Activated CD8-positive, alpha-beta T cell treated with anti-CD3 and anti-CD28 coated beads for 36 hours (primary cell): Measurements from ENCODE around the gene GPC6. TPM values are rescaled to one million over a fixed set of nuclear protein-coding genes. Genes with fewer than 3 reads are reported as not detected.

Experiments
- ATAC-seq: fragments of 200-7000 bp; cut with Tn5 transposase; one replicate; pipeline ENCODE4 v1.10.0; 2021; ENCODE audit warnings: mild to moderate bottlenecking, moderate library complexity
- CTCF ChIA-PET: fragments of 350-600 bp; sonication (Branson Sonifier 250); formaldehyde crosslinking; loops from one replicate; lab custom pipeline; 2021; ENCODE audit warnings: antibody characterized with exemption; lab: Charles Lee
- POLR2A ChIA-PET: fragments of 350-600 bp; sonication (Branson Sonifier 250); formaldehyde crosslinking; loops from one replicate; lab custom pipeline; 2021; ENCODE audit warnings: antibody characterized with exemption; lab: Charles Lee
- DNase-seq: peaks from one replicate; pipeline ENCODE4 v3.0.0-alpha.2; 2020
- H3K27ac Mint-ChIP-seq: one replicate; pipeline ENCODE4 v1.8.0; 2021; ENCODE audit warnings: mild to moderate bottlenecking, mixed read lengths
- H3K27me3 Mint-ChIP-seq: one replicate; pipeline ENCODE4 v1.8.0; 2021; ENCODE audit warnings: mixed read lengths
- H3K36me3 Mint-ChIP-seq: one replicate; pipeline ENCODE4 v1.8.0; 2021; ENCODE audit warnings: low read depth, mixed read lengths
- H3K4me1 Mint-ChIP-seq: one replicate; pipeline ENCODE4 v1.8.0; 2021; ENCODE audit warnings: low read depth, mixed read lengths
- H3K4me3 Mint-ChIP-seq: one replicate; pipeline ENCODE4 v1.8.0; 2021; ENCODE audit warnings: mild to moderate bottlenecking, moderate library complexity, mixed read lengths
- H3K9me3 Mint-ChIP-seq: one replicate; pipeline ENCODE4 v1.8.0; 2021; ENCODE audit warnings: mixed read lengths
- intact Hi-C: fragments of 100-400 bp; cut with micrococcal nuclease; formaldehyde crosslinking; loops from one replicate; pipeline ENCODE4 v1.10.0; 2022
- total RNA-seq, 2 experiments: library from RNA; stranded (reverse); gene quantifications; one replicate each; pipeline ENCODE4 v1.2.3, GENCODE V29; 2021
- TF ChIP-seq, protein P1 (sequence below): fragments of 200-600 bp; IDR thresholded peaks from one replicate; pipeline ENCODE4 v1.8.0; 2022; ENCODE audit warnings: antibody characterized with exemption, mild to moderate bottlenecking

The GPC6 gene
- total RNA-seq, 2 experiments from 2014 or later, result not detected

- Mint-ChIP-seq H3K4me1 (no peaks in the 10 kb centered on the region), H3K4me3 (no peak overlapping the region)
Observed at GRCh38 chr13:93549326-93550005, 322.9 kb downstream of the GPC6 start.

DNA sequence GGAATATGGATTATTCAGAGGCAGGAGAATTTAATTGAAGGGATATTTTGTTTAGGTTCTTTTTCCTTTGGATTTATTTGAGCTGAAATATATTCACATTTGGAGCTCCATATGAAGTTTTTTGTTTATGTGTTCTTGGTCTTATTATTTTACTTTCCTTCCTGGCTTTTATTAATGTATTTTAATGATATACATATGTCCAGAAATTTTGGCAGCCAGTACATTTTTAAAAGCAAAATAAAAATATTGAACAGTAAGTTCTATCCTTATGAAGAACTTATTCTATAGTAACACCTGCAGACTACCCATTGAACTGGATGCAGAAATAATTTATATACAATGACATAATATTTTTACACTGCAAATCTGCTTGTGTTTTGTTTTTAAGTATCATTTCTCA is 323.6 kb downstream of the GPC6 start:
- H3K27ac Mint-ChIP-seq, result no peak overlapping the region
- intact Hi-C loops, result no loop called here
- CTCF ChIA-PET, result no interaction called here
- TF ChIP-seq, protein P1, sequence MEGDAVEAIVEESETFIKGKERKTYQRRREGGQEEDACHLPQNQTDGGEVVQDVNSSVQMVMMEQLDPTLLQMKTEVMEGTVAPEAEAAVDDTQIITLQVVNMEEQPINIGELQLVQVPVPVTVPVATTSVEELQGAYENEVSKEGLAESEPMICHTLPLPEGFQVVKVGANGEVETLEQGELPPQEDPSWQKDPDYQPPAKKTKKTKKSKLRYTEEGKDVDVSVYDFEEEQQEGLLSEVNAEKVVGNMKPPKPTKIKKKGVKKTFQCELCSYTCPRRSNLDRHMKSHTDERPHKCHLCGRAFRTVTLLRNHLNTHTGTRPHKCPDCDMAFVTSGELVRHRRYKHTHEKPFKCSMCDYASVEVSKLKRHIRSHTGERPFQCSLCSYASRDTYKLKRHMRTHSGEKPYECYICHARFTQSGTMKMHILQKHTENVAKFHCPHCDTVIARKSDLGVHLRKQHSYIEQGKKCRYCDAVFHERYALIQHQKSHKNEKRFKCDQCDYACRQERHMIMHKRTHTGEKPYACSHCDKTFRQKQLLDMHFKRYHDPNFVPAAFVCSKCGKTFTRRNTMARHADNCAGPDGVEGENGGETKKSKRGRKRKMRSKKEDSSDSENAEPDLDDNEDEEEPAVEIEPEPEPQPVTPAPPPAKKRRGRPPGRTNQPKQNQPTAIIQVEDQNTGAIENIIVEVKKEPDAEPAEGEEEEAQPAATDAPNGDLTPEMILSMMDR, result no peak
- H3K27me3 Mint-ChIP-seq, result peaks cover 1% of the 10 kb centered on the region
- H3K9me3 Mint-ChIP-seq, result no peaks in the 10 kb centered on the region
- ATAC-seq (no peak), DNase-seq (no peak)
- no peaks in the 10 kb centered on the region for H3K4me1 Mint-ChIP-seq
- H3K36me3 Mint-ChIP-seq, result no peaks in the 10 kb centered on the region
- H3K4me3 Mint-ChIP-seq, result no peak overlapping the region
- POLR2A ChIA-PET, result no interaction called here

More at GRCh38 chr13:93549326-93550005, 322.9 kb downstream of the GPC6 start:
- H3K27ac Mint-ChIP-seq, result no peak overlapping the region
- H3K27me3 Mint-ChIP-seq, result peaks cover 1% of the 10 kb centered on the region
- ATAC-seq, result no peak
- ChIA-PET POLR2A (no interaction called here), CTCF (no interaction called here)
- DNase-seq, result no peak
- TF ChIP-seq, protein P1, result no peak
- intact Hi-C loops, result no loop called here
- no peaks in the 10 kb centered on the region for H3K36me3 Mint-ChIP-seq
- no peaks in the 10 kb centered on the region for H3K9me3 Mint-ChIP-seq

DNA sequence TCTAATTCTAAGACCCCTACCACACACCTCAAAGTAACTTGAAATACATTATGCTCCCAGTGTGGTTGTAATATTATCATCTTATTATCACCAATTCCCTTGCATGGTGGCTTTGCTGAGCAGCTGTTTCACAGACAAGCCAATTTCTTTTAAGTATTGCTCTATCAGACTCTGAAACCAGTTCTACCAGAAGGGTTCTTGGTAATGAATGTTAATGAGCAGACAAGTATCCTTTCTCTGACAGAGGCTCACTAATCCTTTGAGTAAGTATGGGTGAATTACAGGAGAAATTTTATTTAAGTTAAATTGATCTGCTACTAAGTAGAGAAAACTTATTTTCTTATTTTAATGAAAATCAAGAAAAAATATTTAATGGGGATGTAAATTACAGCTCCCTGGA is 326.0 kb downstream of the GPC6 start:
- no peaks in the 10 kb centered on the region for H3K36me3 Mint-ChIP-seq
- TF ChIP-seq, protein P1, result no peak
- intact Hi-C loops, result no loop called here
- no peaks in the 10 kb centered on the region for H3K4me1 Mint-ChIP-seq
- no peak for DNase-seq
- H3K9me3 Mint-ChIP-seq, result no peaks in the 10 kb centered on the region
- H3K4me3 Mint-ChIP-seq, result no peak overlapping the region
- ChIA-PET CTCF (no interaction called here), POLR2A (interaction anchor here (0.7 kb wide), 1 partner anchor 13 kb away, joined by 3 read pairs; no protein-coding TSS in a partner anchor)
- peaks cover 1% of the 10 kb centered on the region for H3K27me3 Mint-ChIP-seq
- no peak overlapping the region for H3K27ac Mint-ChIP-seq
- ATAC-seq, result no peak

GRCh38 chr13:93554514-93554913 is 327.9 kb downstream of the GPC6 start:
- intact Hi-C loops, result no loop called here

GRCh38 chr13:93558637-93559036 is 332.0 kb downstream of the GPC6 start:
- intact Hi-C loops, result no loop called here
- ChIA-PET CTCF (no interaction called here), POLR2A (no interaction called here)
- Mint-ChIP-seq H3K27ac (no peak overlapping the region), H3K27me3 (no peaks in the 10 kb centered on the region), H3K4me3 (no peak overlapping the region), H3K9me3 (no peaks in the 10 kb centered on the region), H3K36me3 (no peaks in the 10 kb centered on the region), H3K4me1 (no peaks in the 10 kb centered on the region)
- TF ChIP-seq, protein P1, result no peak
- ATAC-seq (no peak), DNase-seq (no peak)

More at GRCh38 chr13:93554514-93554913, 327.9 kb downstream of the GPC6 start:
- DNase-seq (no peak), ATAC-seq (no peak)
- Mint-ChIP-seq H3K4me1 (no peaks in the 10 kb centered on the region), H3K27ac (no peak overlapping the region), H3K36me3 (no peaks in the 10 kb centered on the region), H3K27me3 (peaks cover 1% of the 10 kb centered on the region), H3K4me3 (no peak overlapping the region), H3K9me3 (no peaks in the 10 kb centered on the region)
- CTCF ChIA-PET, result no interaction called here
- POLR2A ChIA-PET, result no interaction called here
- TF ChIP-seq, protein P1, result no peak
